Liver (tissue), 3 donors: ENCODE measurements around the gene CD55.

Source experiments
- FOXA1 ChIP-seq: IDR thresholded peaks from 2 replicates; pipeline ENCODE4 v1.6.1; 2016; ENCODE audit warnings: antibody characterized with exemption
- GABPA ChIP-seq, 2 donors: IDR thresholded peaks in 1 of 2; conservative IDR thresholded peaks in 1 of 2; 2 replicates each; pipeline ENCODE4 v1.6.1; 2016; ENCODE audit warnings: antibody characterized with exemption in 2 of 2, mild to moderate bottlenecking in 1 of 2, moderate library complexity in 1 of 2
- JUND ChIP-seq, 2 donors: IDR thresholded peaks; 2 replicates each; pipeline ENCODE4 v1.6.1; 2016; ENCODE audit warnings: antibody characterized with exemption in 2 of 2
- MAX ChIP-seq: IDR thresholded peaks from 2 replicates; pipeline ENCODE4 v1.6.1; 2016; ENCODE audit warnings: antibody characterized with exemption
- RAD21 ChIP-seq, 2 donors: IDR thresholded peaks; 2 replicates each; pipeline ENCODE4 v1.6.1; 2016; ENCODE audit warnings: antibody characterized with exemption in 2 of 2, mild to moderate bottlenecking in 2 of 2
- TF ChIP-seq, protein P1 (sequence below): fragments of 150-350 bp; IDR thresholded peaks from 2 replicates; pipeline ENCODE4 v1.5.1; 2017; ENCODE audit warnings: improper control_type of control experiment, low read depth, low read length; ENCODE audit not compliant: missing input control
- TF ChIP-seq, protein P2 (sequence below): IDR thresholded peaks from 2 replicates; pipeline ENCODE4 v1.6.1; 2016; ENCODE audit warnings: antibody characterized with exemption, mild to moderate bottlenecking
- donor health status: healthy.
- donor health status: healthy.

DNA sequence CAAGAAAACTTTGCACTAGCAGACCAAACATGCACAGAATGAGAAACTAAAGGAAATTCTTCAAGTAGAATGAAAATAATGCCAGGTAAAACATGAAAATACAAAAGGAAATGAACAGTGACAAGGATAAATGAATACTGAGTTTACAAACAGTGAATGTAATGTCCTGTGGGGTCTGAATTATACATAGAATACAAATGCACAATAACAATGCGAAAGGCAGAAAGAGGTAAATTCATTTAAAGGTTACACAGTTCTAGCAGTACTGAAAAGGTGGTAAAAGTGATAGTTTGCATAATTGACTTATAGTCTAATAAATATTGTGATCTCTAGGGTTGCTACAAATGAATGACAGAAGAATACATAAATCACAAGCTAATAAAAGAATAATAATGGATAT is 12.9 kb downstream of the CD55 start:
- TF ChIP-seq, protein P1, sequence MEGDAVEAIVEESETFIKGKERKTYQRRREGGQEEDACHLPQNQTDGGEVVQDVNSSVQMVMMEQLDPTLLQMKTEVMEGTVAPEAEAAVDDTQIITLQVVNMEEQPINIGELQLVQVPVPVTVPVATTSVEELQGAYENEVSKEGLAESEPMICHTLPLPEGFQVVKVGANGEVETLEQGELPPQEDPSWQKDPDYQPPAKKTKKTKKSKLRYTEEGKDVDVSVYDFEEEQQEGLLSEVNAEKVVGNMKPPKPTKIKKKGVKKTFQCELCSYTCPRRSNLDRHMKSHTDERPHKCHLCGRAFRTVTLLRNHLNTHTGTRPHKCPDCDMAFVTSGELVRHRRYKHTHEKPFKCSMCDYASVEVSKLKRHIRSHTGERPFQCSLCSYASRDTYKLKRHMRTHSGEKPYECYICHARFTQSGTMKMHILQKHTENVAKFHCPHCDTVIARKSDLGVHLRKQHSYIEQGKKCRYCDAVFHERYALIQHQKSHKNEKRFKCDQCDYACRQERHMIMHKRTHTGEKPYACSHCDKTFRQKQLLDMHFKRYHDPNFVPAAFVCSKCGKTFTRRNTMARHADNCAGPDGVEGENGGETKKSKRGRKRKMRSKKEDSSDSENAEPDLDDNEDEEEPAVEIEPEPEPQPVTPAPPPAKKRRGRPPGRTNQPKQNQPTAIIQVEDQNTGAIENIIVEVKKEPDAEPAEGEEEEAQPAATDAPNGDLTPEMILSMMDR = no peak
- TF ChIP-seq GABPA (IDR thresholded peaks at IDR 0.05 in 1 of 2, conservative IDR thresholded peaks at IDR 0.05 in 1 of 2) (no peak), FOXA1 (no peak), MAX (no peak), RAD21 (IDR thresholded peaks at IDR 0.05) (no peak), JUND (IDR thresholded peaks at IDR 0.05) (no peak)
- TF ChIP-seq, protein P2, sequence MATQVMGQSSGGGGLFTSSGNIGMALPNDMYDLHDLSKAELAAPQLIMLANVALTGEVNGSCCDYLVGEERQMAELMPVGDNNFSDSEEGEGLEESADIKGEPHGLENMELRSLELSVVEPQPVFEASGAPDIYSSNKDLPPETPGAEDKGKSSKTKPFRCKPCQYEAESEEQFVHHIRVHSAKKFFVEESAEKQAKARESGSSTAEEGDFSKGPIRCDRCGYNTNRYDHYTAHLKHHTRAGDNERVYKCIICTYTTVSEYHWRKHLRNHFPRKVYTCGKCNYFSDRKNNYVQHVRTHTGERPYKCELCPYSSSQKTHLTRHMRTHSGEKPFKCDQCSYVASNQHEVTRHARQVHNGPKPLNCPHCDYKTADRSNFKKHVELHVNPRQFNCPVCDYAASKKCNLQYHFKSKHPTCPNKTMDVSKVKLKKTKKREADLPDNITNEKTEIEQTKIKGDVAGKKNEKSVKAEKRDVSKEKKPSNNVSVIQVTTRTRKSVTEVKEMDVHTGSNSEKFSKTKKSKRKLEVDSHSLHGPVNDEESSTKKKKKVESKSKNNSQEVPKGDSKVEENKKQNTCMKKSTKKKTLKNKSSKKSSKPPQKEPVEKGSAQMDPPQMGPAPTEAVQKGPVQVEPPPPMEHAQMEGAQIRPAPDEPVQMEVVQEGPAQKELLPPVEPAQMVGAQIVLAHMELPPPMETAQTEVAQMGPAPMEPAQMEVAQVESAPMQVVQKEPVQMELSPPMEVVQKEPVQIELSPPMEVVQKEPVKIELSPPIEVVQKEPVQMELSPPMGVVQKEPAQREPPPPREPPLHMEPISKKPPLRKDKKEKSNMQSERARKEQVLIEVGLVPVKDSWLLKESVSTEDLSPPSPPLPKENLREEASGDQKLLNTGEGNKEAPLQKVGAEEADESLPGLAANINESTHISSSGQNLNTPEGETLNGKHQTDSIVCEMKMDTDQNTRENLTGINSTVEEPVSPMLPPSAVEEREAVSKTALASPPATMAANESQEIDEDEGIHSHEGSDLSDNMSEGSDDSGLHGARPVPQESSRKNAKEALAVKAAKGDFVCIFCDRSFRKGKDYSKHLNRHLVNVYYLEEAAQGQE = no peak
